ENCODE measurements around the gene DUSP22.

GRCh38 chr6:297571-298232 lies 5.4 kb downstream of the DUSP22 start:
- TF ChIP-seq CTCF (IDR thresholded peaks at IDR 0.05; ENCODE audit: borderline replicate concordance, extremely low read depth, low read length, poor library complexity, severe bottlenecking) = no peak
- no peak for TF ChIP-seq EZH2 (IDR thresholded peaks at IDR 0.05; ENCODE audit: borderline replicate concordance, low read depth, low read length, severe bottlenecking)

Measured in DND-41 (cell line).